ENCODE data around the gene MRC2. TPM values are rescaled to one million over a fixed set of nuclear protein-coding genes. Genes with fewer than 3 reads are reported as not detected.

The MRC2 gene
- polyA plus RNA-seq, 2 of the 4 experiments (the other 2 are of a cell fraction) = 20.2 to 57.3 TPM

DNA sequence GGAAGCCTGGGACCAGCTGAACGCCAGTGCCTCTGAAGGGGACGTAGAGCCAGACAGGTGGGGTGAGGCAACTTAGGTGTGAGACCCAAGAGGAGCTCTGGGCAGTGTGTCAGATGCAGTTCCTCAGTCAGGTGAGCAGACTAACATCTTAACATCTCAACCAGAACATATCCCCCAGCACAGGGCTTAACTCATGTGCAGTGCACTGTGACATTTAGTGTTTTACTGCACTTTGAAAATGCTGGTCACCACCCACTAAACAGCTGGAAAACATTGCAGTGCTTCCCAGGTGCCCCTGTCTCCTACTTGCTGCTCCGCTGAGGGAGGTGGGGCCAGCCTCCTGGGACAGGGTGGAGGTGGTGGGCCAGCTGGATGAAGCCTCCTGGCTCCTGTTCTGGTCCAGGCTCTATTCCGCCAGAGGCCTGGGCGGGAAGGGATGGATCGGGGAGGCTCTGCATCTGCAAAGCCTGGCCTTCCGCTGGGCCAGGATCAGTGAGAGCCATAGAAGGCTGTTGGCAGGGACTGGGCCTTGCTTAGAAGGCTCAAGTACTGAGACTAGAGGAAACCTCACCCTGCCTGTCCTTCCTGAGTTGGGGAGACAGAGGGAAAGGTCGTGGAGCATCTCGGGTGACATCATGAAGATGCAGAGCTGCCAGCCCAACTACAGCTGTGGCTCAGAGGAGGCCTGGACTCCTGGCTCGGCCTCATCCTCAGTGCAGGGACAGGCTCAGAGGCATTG lies 7.9 kb upstream of the MRC2 start:
- ChIA-PET CTCF (interaction anchor here (0.8 to 1.6 kb wide), 6 partner anchors 9 to 53 kb away, joined by 3 to 5 read pairs (median 4); no protein-coding TSS in a partner anchor), POLR2A (no interaction called here)
- no peak overlapping the region for H3K4me3 ChIP-seq
- no peak overlapping the region for H3K27ac ChIP-seq
- DNase-seq (ENCODE audit: low read depth in 1 of 2, low spot score in 1 of 2) (no peak), FAIRE-seq (no peak), ATAC-seq (peak; percentile 4 to 7; a peak in 4 of 6 replicates)
- no peaks in the 10 kb centered on the region for H3K9me3 ChIP-seq
- WGBS (ENCODE audit: missing lambda C conversion rate) = 85% methylated on average over 10 of the region's 10 CpGs
- TF ChIP-seq HDAC2 (IDR thresholded peaks at IDR 0.05) = no peak
- no peak for TF ChIP-seq NFE2L2 (conservative IDR thresholded peaks at IDR 0.05; ENCODE audit: low read length)
- no peak for TF ChIP-seq CBX8 (IDR thresholded peaks at IDR 0.05)
- TF ChIP-seq FOXS1 (CRISPR knock-in tag; IDR thresholded peaks at IDR 0.05) = no peak
- no peak for TF ChIP-seq MAFK (IDR thresholded peaks at IDR 0.05; ENCODE audit: partially characterized antibody)
- no peak for TF ChIP-seq KDM1A (IDR thresholded peaks at IDR 0.05; ENCODE audit: low read depth)
- no peak for TF ChIP-seq RCOR1 (IDR thresholded peaks at IDR 0.05; ENCODE audit: low read depth, low read length)
- no peak overlapping the region for H3K4me2 ChIP-seq
- no peaks in the 10 kb centered on the region for H3K4me1 ChIP-seq

DNA sequence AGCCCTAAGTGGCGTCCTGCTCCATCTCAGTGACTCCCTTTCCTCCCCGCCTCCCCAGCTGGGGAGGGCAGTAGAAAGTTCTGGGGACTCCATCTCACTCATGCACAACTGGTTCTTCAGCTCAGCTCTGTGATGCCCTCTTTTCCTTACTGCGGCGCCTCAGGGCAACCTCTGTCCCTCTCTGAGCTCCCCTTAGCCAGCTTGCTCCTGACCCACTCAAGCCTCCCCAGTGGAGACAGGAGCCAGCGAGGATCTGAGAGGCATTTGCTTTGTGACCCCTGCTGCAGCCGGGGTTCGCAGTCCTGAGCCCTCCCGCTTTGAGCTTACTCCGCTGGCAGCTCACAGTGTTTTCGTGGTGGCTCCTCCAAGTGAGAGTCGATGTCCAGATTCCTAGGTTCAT lies 6.2 kb upstream of the MRC2 start:
- POLR2A ChIA-PET = no interaction called here
- Histone ChIP-seq H3K4me1 (peaks cover 6% of the 10 kb centered on the region), H3K4me3 (no peak overlapping the region), H3K4me2 (no peak overlapping the region), H3K9me3 (no peaks in the 10 kb centered on the region), H3K27ac (no peak overlapping the region)
- DNase-seq (ENCODE audit: low read depth in 1 of 2, low spot score in 1 of 2) (no peak), FAIRE-seq (no peak), ATAC-seq (no peak)
- CTCF ChIA-PET = interaction anchor here (1.2 kb wide), 2 partner anchors 27 to 58 kb away, joined by 5 to 6 read pairs; no protein-coding TSS in a partner anchor
- WGBS (ENCODE audit: missing lambda C conversion rate) = 96% methylated on average over 11 of the region's 11 CpGs
- no peak for TF ChIP-seq TFCP2L1 (CRISPR knock-in tag; IDR thresholded peaks at IDR 0.05)
- no peak for TF ChIP-seq ZSCAN20 (CRISPR knock-in tag; IDR thresholded peaks at IDR 0.05)

DNA sequence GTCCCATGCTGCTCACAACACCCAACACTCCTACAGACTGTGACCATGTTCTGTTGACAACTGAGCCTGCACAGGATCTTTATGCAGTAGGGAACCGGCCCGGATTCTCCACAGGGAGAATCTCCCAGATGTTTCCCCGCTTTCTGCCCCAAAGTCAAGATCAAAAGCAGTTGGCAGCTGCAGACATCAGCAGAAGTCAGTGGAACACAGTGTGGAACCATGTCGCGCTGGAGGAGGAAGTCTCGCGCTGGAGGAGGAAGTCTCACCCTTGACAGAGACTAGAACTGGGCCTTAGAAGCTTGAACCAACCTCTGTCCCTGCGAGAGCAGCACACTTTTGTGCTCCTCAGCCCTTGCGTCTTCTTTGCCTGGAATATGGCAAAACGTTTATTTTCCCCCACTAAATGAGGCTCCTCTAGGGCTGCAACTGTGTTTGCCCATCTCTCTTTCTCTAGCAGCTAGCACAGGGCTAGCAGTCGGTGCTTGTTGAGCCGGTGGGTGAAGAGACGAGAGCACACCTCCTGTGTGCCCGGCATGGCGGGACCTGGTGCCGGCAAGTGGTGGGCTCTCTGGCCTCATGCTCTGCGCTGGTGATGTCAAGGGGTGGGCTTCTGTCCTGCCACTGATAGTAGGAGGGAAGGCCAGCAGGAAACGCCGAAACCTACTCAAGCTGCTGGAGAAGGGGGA lies 2.1 kb upstream of the MRC2 start:
- Histone ChIP-seq H3K4me3 (no peak overlapping the region), H3K27ac (peak overlapping the region in 1 of 2 experiments; percentile 97; a peak in 4 of 6 replicates), H3K4me2 (no peak overlapping the region), H3K4me1 (peaks cover 26% of the 10 kb centered on the region), H3K9me3 (no peaks in the 10 kb centered on the region)
- no peak for ATAC-seq
- POLR2A ChIA-PET = no interaction called here
- no peak for FAIRE-seq
- no peak for TF ChIP-seq ZNF302 (CRISPR knock-in tag; IDR thresholded peaks at IDR 0.05)
- TF ChIP-seq, protein P1, sequence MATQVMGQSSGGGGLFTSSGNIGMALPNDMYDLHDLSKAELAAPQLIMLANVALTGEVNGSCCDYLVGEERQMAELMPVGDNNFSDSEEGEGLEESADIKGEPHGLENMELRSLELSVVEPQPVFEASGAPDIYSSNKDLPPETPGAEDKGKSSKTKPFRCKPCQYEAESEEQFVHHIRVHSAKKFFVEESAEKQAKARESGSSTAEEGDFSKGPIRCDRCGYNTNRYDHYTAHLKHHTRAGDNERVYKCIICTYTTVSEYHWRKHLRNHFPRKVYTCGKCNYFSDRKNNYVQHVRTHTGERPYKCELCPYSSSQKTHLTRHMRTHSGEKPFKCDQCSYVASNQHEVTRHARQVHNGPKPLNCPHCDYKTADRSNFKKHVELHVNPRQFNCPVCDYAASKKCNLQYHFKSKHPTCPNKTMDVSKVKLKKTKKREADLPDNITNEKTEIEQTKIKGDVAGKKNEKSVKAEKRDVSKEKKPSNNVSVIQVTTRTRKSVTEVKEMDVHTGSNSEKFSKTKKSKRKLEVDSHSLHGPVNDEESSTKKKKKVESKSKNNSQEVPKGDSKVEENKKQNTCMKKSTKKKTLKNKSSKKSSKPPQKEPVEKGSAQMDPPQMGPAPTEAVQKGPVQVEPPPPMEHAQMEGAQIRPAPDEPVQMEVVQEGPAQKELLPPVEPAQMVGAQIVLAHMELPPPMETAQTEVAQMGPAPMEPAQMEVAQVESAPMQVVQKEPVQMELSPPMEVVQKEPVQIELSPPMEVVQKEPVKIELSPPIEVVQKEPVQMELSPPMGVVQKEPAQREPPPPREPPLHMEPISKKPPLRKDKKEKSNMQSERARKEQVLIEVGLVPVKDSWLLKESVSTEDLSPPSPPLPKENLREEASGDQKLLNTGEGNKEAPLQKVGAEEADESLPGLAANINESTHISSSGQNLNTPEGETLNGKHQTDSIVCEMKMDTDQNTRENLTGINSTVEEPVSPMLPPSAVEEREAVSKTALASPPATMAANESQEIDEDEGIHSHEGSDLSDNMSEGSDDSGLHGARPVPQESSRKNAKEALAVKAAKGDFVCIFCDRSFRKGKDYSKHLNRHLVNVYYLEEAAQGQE (IDR thresholded peaks at IDR 0.05) = no peak
- 94% methylated on average over 19 of the region's 19 CpGs for WGBS (ENCODE audit: missing lambda C conversion rate)
- no peak for DNase-seq (ENCODE audit: low read depth in 1 of 2, low spot score in 1 of 2)
- CTCF ChIA-PET = interaction anchor here (0.5 to 1.4 kb wide), 2 partner anchors 30 to 32 kb away, joined by 3 to 4 read pairs; no protein-coding TSS in a partner anchor

DNA sequence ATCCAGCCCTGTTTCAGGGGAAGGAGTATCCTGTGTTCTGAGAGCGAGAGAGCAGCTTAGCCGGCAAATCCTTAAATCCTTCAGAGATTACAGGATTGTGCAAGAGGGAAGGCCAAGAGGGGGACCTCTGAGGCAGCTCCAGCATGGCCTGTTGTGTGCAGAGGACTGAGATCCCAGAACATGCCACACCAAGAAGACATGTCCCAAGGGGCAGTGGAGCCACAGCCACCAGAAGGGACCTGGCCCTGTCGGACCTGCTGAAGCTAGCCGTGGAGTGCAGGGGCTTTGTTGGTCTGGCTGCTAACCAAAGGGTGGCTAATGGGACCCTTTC lies 1.6 kb upstream of the MRC2 start:
- peaks cover 31% of the 10 kb centered on the region for H3K4me1 ChIP-seq
- TF ChIP-seq RCOR1 (IDR thresholded peaks at IDR 0.05; ENCODE audit: low read depth, low read length) = no peak
- TF ChIP-seq CEBPB (IDR thresholded peaks at IDR 0.05) = peak in 1 of 2 experiments; percentile 37; a peak in 2 of 4 replicates
- FAIRE-seq (no peak), DNase-seq (ENCODE audit: low read depth in 1 of 2, low spot score in 1 of 2) (no peak), ATAC-seq (no peak)
- H3K9me3 ChIP-seq = no peaks in the 10 kb centered on the region
- 80% methylated on average over 4 of the region's 4 CpGs for WGBS (ENCODE audit: missing lambda C conversion rate)
- peak overlapping the region; percentile 95 to 97 for H3K27ac ChIP-seq
- H3K4me2 ChIP-seq = peak overlapping the region; percentile 95
- CTCF ChIA-PET = interaction anchor here (0.5 to 1.4 kb wide), 2 partner anchors 30 to 32 kb away, joined by 3 to 4 read pairs; no protein-coding TSS in a partner anchor
- POLR2A ChIA-PET = no interaction called here
- no peak overlapping the region for H3K4me3 ChIP-seq

All from A549 (cell line).